AG04450 (cell line): ENCODE results near the gene KCTD8. TPM values are rescaled to one million over a fixed set of nuclear protein-coding genes. Genes with fewer than 3 reads are reported as not detected.

Source experiments
- CTCF ChIA-PET: fragments of 300-600, 350-600 bp; formaldehyde crosslinking; extraction: SDS; loops from one replicate; lab custom pipeline; 2022; ENCODE audit warnings: antibody characterized with exemption, inconsistent platforms; lab: Charles Lee
- POLR2A ChIA-PET: fragments of 350-600 bp; formaldehyde crosslinking; extraction: SDS; loops from one replicate; lab custom pipeline; 2021; ENCODE audit warnings: antibody characterized with exemption, inconsistent platforms; lab: Yijun Ruan, JAX
- DNase-seq: peaks from one replicate; pipeline ENCODE4 v3.0.0-alpha.2; 2011; ENCODE audit warnings: low read depth, low spot score
- H3K27ac ChIP-seq: one replicate; pipeline ENCODE4 v1.5.1; 2012; ENCODE audit warnings: low read depth, low read length, control low read depth
- H3K27me3 ChIP-seq: one replicate; pipeline ENCODE4 v1.6.0; 2012; ENCODE audit warnings: low read length; ENCODE audit not compliant: control insufficient read depth, insufficient read depth
- H3K4me3 ChIP-seq: 2 replicates; pipeline ENCODE4 v1.5.1; 2011; ENCODE audit warnings: mild to moderate bottlenecking, low read depth, low read length, control low read depth
- H3K9me3 ChIP-seq: 2 replicates; pipeline ENCODE4 v1.5.1; 2012; ENCODE audit warnings: low read length; ENCODE audit not compliant: control insufficient read depth, insufficient read depth
- polyA plus RNA-seq: library from polyadenylated mRNA; depleted of rRNA; stranded (reverse); fragments of >200 nt; gene quantifications from 2 replicates; pipeline ENCODE4 v1.2.3, GENCODE V29; 2011
- TF ChIP-seq, protein P1 (sequence below): IDR thresholded peaks from 2 replicates; pipeline ENCODE4 v1.5.1; 2011; ENCODE audit warnings: low read depth, low read length, control low read depth, inconsistent platforms

KCTD8 gene
- polyA plus RNA-seq, 1 experiment: 0.05 TPM

DNA sequence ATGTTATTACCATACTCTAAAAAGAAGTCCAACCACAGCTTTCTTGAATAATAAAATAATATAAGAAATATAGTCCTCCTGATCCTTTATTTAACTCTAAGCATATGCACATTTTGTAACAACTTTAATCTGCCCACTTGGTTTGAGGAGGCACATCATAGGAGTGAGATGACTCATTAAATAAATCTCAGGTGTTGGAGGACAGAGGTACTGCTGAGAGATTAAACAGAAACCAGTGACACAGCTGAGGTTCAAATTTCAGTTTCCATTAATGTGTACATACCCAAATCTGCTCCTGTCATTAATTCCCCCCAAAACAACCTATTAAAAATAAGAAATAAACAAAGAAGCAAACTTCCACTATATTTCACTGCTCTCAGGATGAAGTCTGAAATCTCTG lies 211.0 kb downstream of the KCTD8 start:
- DNase-seq: no peak
- H3K4me3 ChIP-seq: no peak overlapping the region
- peaks cover 2% of the 10 kb centered on the region for H3K9me3 ChIP-seq
- TF ChIP-seq, protein P1, sequence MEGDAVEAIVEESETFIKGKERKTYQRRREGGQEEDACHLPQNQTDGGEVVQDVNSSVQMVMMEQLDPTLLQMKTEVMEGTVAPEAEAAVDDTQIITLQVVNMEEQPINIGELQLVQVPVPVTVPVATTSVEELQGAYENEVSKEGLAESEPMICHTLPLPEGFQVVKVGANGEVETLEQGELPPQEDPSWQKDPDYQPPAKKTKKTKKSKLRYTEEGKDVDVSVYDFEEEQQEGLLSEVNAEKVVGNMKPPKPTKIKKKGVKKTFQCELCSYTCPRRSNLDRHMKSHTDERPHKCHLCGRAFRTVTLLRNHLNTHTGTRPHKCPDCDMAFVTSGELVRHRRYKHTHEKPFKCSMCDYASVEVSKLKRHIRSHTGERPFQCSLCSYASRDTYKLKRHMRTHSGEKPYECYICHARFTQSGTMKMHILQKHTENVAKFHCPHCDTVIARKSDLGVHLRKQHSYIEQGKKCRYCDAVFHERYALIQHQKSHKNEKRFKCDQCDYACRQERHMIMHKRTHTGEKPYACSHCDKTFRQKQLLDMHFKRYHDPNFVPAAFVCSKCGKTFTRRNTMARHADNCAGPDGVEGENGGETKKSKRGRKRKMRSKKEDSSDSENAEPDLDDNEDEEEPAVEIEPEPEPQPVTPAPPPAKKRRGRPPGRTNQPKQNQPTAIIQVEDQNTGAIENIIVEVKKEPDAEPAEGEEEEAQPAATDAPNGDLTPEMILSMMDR: no peak
- H3K27me3 ChIP-seq: no peaks in the 10 kb centered on the region
- POLR2A ChIA-PET: no interaction called here
- no peak overlapping the region for H3K27ac ChIP-seq
- CTCF ChIA-PET: no interaction called here

DNA sequence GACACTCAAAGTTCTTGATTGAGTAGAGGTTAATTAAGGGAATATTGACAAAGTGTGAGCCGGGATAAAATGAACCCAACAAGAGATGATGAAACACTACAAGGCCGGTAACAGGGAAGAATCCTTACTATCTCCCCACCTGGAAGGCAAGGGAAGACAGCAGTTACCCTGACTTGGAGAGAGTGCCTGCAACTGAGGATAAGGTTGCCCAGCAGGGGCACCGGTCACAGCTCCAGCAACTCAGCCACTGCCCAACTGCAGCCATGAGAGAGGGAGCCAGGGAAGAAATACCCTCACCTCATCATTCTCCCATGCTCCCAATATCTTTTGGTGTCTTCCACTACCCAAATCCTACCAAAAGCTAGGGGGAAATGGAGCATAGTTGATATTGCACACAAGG lies 212.7 kb downstream of the KCTD8 start:
- Histone ChIP-seq H3K9me3 (peaks cover 2% of the 10 kb centered on the region), H3K27me3 (no peaks in the 10 kb centered on the region), H3K27ac (no peak overlapping the region), H3K4me3 (no peak overlapping the region)
- ChIA-PET POLR2A (no interaction called here), CTCF (no interaction called here)
- DNase-seq: no peak
- TF ChIP-seq, protein P1: no peak

DNA sequence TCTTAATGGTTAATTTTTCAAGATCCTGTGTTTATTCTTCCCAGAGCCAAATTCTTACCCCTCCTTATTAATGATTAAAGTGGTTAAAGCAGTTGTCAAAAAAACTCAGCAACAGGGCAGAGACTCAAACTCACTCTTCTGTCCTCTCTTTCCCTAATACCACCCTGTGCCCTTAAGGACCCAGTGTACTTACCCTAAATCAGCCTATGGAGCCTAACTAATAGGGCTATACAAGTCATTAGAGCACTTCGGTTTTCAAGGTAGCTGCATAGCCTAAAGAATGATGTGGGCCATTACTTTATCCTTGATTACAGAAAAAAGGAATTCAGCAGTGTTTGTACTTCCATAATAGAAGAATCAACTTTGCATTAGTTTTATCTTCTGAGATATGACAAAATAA lies 216.3 kb downstream of the KCTD8 start:
- H3K4me3 ChIP-seq: no peak overlapping the region
- ChIA-PET POLR2A (no interaction called here), CTCF (no interaction called here)
- DNase-seq: no peak
- TF ChIP-seq, protein P1: no peak
- H3K27me3 ChIP-seq: no peaks in the 10 kb centered on the region
- H3K27ac ChIP-seq: no peak overlapping the region
- H3K9me3 ChIP-seq: no peaks in the 10 kb centered on the region; the same call in none of the 2 replicates

DNA sequence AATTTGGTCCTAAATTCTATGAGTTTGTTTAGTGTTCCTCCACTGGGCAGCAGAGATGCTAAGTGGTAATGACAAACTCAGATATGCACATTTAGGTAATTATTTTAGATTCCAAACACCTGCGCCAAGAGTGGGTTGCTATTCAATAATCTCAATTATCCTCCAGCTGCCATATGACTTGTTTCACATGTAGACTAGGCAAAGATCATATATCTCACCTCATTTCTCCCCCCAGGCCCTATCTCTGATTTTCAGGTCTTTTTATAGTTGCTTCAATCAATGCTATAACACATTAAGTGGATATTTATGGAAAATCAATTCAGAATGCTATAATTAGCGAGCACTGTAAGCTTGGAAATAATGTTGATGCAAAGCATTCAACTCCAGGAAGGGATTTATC lies 217.6 kb downstream of the KCTD8 start:
- ChIA-PET POLR2A (no interaction called here), CTCF (no interaction called here)
- TF ChIP-seq, protein P1: no peak
- no peak overlapping the region for H3K4me3 ChIP-seq
- H3K9me3 ChIP-seq: peaks cover under 1% of the 10 kb centered on the region
- no peak overlapping the region for H3K27ac ChIP-seq
- H3K27me3 ChIP-seq: no peaks in the 10 kb centered on the region
- no peak for DNase-seq

DNA sequence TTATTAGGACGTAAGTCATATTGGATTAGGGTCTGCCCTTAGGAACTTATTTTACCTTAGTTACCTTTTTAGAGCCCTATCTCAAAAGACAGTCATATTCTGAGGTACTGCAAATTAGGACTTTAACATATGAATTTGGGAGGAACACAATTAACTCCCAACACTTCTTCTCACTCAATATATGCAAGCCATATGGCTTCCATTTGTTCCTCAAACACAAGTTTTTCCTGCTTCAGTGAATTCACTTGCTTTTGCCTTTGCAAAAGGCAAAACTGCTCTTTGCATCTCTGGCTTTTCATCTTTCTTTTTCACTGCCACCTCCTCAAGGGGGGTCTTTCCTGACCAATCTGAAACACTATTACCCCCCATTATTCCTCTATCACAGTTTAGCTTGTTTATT lies 220.3 kb downstream of the KCTD8 start:
- no peak overlapping the region for H3K27ac ChIP-seq
- no peak for DNase-seq
- TF ChIP-seq, protein P1: no peak
- H3K27me3 ChIP-seq: no peaks in the 10 kb centered on the region
- peaks cover 3% of the 10 kb centered on the region for H3K9me3 ChIP-seq
- POLR2A ChIA-PET: no interaction called here
- no peak overlapping the region for H3K4me3 ChIP-seq
- CTCF ChIA-PET: no interaction called here
